Skeletal muscle cell (primary cell): Measurements from ENCODE around the gene KIRREL2.
"Not testable (repeated sequence)": the region's sequence is repeated elsewhere in the genome, so short reads cannot be mapped to it uniquely, and the experiment has no call there.

Source experiments
- DNase-seq: peaks from one replicate; pipeline ENCODE4 v3.0.0-alpha.2; 2010; ENCODE audit warnings: low read depth
- H3K4me3 ChIP-seq: 2 replicates; pipeline ENCODE4 v1.5.1; 2011; ENCODE audit warnings: low read depth, mild to moderate bottlenecking, control low read depth, low read length, moderate library complexity

KIRREL2 gene

GRCh38 chr19:35908973-35909683, 52.4 kb downstream of the KIRREL2 start:
- no peak for DNase-seq
- H3K4me3 ChIP-seq, result no peak overlapping the region

GRCh38 chr19:35909684-35910035, 52.9 kb downstream of the KIRREL2 start:
- no peak overlapping the region for H3K4me3 ChIP-seq
- DNase-seq, result no peak

- H3K4me3 ChIP-seq, DNase-seq: not testable (repeated sequence)
These were observed 53.6 kb downstream of the KIRREL2 start for GRCh38 chr19:35910355-35910754.

GRCh38 chr19:35911173-35911572, 54.5 kb downstream of the KIRREL2 start:
- no peak for DNase-seq
- no peak overlapping the region for H3K4me3 ChIP-seq

GRCh38 chr19:35911790-35912189, 55.1 kb downstream of the KIRREL2 start:
- no peak for DNase-seq
- H3K4me3 ChIP-seq, result no peak overlapping the region

- no peak overlapping the region for H3K4me3 ChIP-seq
- no peak for DNase-seq
These were observed 56.9 kb downstream of the KIRREL2 start for GRCh38 chr19:35913589-35913988.

- DNase-seq, result no peak
These were observed 58.7 kb downstream of the KIRREL2 start for GRCh38 chr19:35915443-35915842.

More at GRCh38 chr19:35915443-35915842, 58.7 kb downstream of the KIRREL2 start:
- no peak overlapping the region for H3K4me3 ChIP-seq
